HG03457 (cell line): ENCODE measurements around the gene ENDOD1.

ENCODE experiments used
- ATAC-seq: cut with Tn5 transposase; IDR thresholded peaks from one replicate; pipeline ENCODE4 v1.9.1; 2021; ENCODE audit warnings: moderate number of reproducible peaks; ENCODE audit not compliant: unreplicated experiment

The ENDOD1 gene

GRCh38 chr11:95161248-95161647 is 71.6 kb downstream of the ENDOD1 start:
- ATAC-seq = no peak

DNA sequence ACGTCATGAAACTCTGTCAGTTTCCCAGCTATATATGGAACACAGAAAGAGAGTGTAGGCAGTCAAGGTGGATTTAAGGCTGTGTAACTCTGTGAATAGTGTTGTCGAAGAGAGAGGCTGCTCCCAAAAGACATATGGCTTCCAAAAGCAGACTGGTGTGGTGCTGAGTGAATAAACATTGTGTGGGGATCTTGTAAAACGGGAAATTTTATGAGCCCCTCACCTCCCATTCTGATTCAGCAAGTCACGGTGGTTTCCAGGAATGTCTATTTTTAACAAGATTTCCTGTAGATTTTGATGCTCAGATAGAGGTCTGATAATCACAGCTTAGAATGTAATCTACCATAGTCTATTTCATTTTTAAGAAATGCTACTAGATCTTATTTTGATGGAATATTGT is 73.5 kb downstream of the ENDOD1 start:
- no peak for ATAC-seq

- ATAC-seq = no peak
Measured at GRCh38 chr11:95165638-95166037, 76.0 kb downstream of the ENDOD1 start.

DNA sequence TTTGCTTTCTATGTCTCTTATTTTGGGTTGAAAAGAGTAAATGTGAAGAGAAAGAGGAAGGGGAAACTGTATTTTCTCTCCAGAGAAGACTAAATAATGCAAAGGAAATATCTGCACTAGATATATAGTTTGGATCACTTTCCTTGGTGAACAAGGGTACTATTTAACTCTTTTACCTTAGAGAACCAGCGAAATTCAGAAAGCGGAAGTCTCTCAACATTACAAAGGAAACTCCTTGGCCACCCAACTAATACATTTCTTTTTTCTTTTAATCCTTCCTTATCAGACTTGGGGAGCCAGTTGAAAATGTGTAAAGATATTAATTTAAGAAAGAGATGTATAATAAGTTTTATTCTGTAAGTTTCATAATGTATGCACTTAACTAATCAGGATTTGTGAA is 77.1 kb downstream of the ENDOD1 start:
- ATAC-seq = no peak

DNA sequence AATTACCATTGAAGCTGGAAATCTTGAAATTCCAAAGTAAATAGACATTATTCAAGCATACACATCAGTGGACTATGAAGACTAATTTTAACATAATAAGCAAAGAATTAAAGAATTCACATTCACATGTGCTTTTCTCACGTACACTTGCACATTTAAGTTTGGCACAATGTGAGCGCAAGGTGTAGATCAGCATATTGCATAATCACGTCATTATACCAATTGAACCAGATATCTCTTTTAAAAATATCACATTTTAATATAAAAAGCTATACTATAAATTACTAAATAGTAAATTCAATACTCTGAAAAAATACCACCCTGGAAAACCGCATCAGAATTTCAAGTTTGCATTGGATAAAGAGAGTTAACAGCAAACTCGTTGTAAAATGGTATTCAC is 80.6 kb downstream of the ENDOD1 start:
- no peak for ATAC-seq

GRCh38 chr11:95175818-95176380 is 86.3 kb downstream of the ENDOD1 start:
- ATAC-seq = no peak
